SH-SY5Y (cell line): ENCODE measurements around the gene PRR12.

ENCODE experiments used
- GATA2 ChIP-seq: IDR thresholded peaks from 2 replicates; pipeline ENCODE4 v1.6.1; 2011; ENCODE audit warnings: mild to moderate bottlenecking, low read depth, low read length
- GATA3 ChIP-seq: IDR thresholded peaks from 2 replicates; pipeline ENCODE4 v1.6.1; 2011; ENCODE audit warnings: low read depth, mild to moderate bottlenecking, low read length, moderate library complexity

- TF ChIP-seq GATA2, result no peak
- no peak for TF ChIP-seq GATA3
These were observed 24.7 kb upstream of the PRR12 start for GRCh38 chr19:49566302-49566701.
